ENCODE measurements around the gene DRC1. TPM values are rescaled to one million over a fixed set of nuclear protein-coding genes. Genes with fewer than 3 reads are reported as not detected.

The DRC1 gene
- total RNA-seq, 1 donor from 2014 or later, result not detected

DNA sequence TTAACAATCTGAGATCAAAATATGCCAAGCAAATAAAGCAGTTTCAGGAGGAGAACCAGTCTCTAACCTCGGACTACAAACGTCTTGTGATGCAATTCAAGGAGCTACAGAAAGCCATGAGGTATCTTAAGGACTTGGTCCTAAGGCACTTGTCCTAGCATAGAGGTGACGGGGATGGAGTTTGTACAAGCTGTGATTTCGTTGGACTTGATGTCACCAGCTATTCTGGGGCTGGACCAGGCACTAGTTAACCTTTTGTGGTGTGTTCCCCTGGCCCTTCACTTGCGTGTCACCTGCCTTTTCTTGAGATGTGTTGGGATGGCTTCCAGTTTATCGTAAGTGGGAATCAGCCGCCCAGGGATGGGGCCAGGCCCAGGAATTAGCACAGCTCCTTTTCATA lies 42.5 kb downstream of the DRC1 start:
- intact Hi-C loops (cut with micrococcal nuclease), result no loop called here

- intact Hi-C loops (cut with micrococcal nuclease), result no loop called here
Measured at GRCh38 chr2:26448651-26449050, 46.9 kb downstream of the DRC1 start.

DNA sequence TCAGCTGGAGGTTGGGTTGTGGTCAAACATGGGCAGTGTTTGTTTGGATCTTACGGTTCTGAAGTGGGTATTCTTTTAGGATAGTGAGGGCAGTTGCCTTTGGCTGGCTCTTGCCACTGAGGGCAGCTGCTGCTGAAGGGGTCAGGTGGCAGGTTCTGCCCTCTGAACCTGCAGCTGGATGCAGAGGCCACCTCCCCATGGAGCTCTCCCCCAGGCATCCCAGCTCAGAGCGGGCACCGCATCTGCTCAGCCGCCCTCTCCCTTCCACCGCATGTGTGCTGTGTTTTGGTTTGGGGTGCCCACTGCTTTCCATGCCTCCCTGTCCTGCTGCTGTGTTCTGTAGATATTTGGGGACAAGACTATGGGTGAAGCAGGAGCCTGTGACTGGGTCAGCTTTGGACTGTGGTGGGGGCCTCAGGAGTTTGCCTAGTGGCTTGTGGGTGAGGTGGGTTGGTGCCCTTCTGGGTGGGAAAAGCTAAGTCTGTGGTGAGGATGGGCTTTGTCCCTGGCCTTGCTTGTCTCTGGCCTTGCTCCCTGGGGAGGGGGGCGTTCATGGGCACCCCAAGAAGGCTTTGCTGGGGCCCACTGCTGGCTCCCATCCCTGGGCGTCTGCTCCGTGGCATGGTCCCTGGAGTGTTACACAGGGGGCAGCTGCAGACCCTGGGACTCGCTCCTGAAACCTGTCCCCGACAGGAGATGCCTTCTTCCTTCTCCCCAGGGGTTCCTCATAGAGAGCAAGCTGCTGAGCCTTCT lies 47.7 kb downstream of the DRC1 start:
- intact Hi-C loops (cut with micrococcal nuclease), result no loop called here

- intact Hi-C loops (cut with micrococcal nuclease), result no loop called here
Measured at GRCh38 chr2:26450031-26450635, 48.4 kb downstream of the DRC1 start.

DNA sequence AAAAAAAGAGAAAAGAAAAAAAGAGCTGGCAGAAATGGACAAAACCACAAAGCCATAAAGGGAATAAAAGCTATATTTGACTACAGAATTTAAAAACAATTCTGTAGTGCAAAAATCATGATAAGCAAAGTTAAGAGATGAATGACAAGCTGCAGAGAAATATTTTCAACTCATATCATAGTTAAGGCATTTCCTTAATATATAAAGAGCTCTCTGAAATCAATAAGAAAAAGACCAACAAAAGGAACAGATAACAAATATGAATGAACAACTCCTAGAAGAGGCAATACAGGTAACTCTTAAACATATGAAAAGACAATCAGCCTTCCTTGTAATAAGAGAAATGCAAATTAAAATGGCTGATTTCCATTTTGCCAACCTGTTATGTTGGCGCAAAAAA lies 50.0 kb downstream of the DRC1 start:
- intact Hi-C loops (cut with micrococcal nuclease), result no loop called here

GRCh38 chr2:26453421-26454329 lies 52.0 kb downstream of the DRC1 start:
- intact Hi-C loops (cut with micrococcal nuclease), result no loop called here

GRCh38 chr2:26454561-26455001 lies 52.9 kb downstream of the DRC1 start:
- intact Hi-C loops (cut with micrococcal nuclease), result no loop called here

- intact Hi-C loops (cut with micrococcal nuclease), result no loop called here
Measured at GRCh38 chr2:26455037-26455669, 53.4 kb downstream of the DRC1 start.

GRCh38 chr2:26455670-26456439 lies 54.1 kb downstream of the DRC1 start:
- intact Hi-C loops (cut with micrococcal nuclease), result no loop called here

DNA sequence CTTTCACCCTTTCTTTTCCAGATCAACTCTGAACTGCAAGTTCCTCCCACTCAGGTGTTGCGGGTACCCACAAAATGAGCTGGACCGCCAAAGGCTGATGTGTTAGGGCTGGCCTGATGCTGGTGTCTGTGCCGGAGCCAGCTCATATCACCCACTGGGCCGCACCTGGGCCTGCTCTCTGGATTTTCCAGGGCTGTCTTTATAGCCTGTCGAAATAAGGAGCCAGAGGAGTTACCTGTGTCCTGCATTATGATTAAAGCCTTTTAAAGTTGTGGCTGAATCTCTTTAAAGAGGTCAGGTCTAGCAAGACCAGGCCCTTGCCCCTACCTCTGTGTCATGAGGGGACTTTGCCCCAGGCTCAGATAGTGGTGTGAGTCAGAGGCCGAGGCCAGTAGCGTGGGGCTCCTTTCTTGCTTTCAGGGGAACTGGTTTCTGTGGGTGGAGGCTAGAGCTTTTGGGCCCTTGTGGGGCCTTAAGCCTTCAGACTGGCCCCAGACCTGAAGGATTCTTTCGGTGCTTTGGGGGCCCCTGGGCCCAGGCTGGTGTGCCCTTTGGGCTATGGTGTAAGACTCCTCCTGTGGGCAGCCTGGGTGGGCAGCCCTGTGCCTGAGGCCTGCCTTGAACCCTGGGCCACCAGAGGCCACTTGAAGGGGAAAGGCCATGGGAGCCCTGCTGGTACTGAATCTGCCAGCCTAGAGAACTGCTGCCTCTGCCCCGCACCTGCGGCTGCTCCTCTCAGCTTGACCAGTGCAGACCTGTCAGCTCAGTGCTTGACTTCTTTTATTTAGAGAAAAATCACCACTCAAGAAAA lies 54.9 kb downstream of the DRC1 start:
- intact Hi-C loops (cut with micrococcal nuclease), result no loop called here

GRCh38 chr2:26457251-26457666 lies 55.5 kb downstream of the DRC1 start:
- intact Hi-C loops (cut with micrococcal nuclease), result no loop called here

DNA sequence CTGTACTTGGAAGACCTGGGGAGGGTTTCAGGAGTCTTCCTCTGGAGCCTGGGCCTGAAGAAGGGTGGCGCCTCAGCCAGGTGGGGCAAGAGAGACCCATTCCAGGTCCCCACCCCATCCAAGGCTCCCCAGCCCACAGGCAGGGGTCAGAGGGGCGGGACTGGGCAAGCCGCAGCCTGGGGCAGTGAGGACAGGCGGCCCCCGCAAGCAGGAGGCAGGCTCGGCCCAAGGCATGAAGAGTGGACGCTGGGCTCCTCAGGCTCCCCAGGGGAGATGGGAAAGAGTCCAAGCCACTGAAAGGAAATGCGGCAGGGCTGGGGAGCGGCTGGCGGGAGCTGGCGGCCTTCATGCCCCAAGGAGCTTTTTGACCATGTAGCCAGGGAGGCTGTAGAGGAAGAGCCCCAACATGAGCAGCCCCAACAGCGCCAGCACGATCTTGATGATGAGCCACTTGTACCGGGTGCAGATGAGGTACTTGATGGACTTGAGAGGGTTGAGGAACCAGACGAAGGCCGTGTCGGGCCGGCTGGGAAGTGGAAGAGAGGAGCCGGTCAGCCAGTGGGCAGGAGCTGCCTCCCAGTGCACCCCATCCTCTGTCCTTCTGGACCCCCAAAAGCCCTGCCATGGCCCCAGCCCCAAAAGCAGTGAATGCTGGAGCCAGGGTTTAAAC lies 56.1 kb downstream of the DRC1 start:
- intact Hi-C loops (cut with micrococcal nuclease), result no loop called here

DNA sequence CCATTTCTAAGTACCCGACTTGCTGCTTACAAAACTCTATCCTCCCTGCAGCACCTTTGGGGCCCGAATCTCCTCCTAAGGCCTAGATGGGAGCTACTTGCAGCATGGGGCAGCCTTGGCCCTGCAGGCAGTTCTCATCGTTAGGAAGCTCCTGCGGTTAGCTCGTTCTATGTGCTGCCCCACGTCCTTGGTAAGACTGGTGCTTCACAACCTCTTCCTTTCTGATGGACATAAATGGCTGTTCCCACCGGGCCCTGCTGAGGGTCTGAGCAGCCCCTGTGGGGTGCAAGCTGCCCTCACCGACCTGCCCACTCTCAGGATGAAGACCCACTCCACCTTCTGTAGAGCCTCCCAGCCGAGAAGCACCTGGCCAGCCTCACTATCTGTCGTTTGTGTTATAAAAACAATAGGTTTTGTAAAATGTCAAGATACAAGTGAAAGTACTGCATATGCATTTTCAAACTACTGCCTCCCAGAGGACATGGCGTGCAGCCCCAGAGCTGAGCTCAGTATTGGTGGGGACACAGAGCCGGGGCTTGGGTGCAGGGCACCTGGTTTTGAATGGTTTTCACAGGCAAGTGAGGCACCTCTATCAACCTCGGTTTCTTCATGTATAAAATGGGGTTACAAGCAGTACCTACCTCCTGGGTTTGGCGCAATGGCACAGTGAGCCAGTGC lies 56.8 kb downstream of the DRC1 start:
- intact Hi-C loops (cut with micrococcal nuclease), result no loop called here

GRCh38 chr2:26459991-26460612 lies 58.4 kb downstream of the DRC1 start:
- intact Hi-C loops (cut with micrococcal nuclease), result no loop called here

DNA sequence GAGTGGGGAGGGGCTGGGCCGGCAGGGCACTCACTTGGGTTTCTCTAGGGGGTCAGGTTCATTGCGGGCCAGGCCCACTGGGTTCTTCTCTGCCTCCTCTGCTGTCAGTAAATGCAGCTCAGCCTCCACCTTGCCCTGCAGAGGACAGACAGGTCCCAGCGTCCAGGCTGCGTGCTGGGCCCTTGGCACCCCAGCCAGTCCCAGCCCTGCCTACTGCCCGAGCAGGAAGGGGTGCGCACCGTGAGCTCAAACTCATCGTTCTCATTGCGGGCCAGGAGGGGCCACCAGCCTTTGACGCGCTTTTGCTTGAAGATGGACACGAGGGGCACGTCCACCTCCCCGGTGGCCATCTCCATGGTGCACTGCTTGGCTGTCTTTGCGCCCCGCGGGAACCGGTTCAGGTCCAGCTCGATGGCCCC lies 58.9 kb downstream of the DRC1 start:
- intact Hi-C loops (cut with micrococcal nuclease), result no loop called here

GRCh38 chr2:26461601-26462023 lies 59.9 kb downstream of the DRC1 start:
- intact Hi-C loops (cut with micrococcal nuclease), result no loop called here

DNA sequence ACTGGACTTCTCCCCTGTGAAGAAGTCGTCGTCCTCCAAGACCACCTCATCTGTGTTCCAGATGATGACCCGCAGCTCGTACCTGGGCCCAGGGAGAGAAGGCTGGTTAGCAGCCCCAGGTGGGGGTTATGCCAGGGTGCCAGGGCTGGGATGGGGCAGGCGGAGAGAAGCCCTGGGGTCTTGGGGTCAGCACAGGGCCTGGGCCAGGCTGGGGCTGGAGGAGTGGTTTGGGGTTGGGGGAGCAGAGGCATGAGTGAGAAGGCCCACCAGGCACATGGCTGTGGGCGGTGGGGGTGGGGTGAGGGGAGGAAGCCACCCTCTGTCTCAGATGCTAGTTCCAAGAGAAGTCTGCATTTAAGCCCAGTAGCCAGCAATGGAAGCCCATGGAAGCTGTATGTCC lies 60.4 kb downstream of the DRC1 start:
- intact Hi-C loops (cut with micrococcal nuclease), result no loop called here

GRCh38 chr2:26462511-26463243 lies 61.0 kb downstream of the DRC1 start:
- intact Hi-C loops (cut with micrococcal nuclease), result no loop called here
